GM10248 (cell line): ENCODE results near the gene ADK.
A peak's percentile ranks its signal among the peaks of the same experiment; 100 is the strongest.

Experiments
- CTCF ChIA-PET: fragments of 300-600 bp; sonication (Branson Sonifier 250); formaldehyde crosslinking; extraction: SDS; loops from one replicate; lab custom pipeline; 2021; ENCODE audit warnings: antibody characterized with exemption; lab: Yijun Ruan, JAX
- POLR2A ChIA-PET: fragments of 350-650 bp; sonication (Branson Sonifier 250); formaldehyde crosslinking; extraction: SDS; loops from one replicate; lab custom pipeline; 2020; ENCODE audit warnings: antibody characterized with exemption; lab: Yijun Ruan, JAX
- DNase-seq: peaks from one replicate; pipeline ENCODE4 v3.0.0; 2012; ENCODE audit errors: extremely low spot score
- CTCF ChIP-seq: IDR thresholded peaks from 2 replicates; pipeline ENCODE4 v1.5.1; 2012; ENCODE audit warnings: mild to moderate bottlenecking, low read depth; ENCODE audit errors: extremely low read depth, missing control alignments, control extremely low read depth

Gene ADK

GRCh38 chr10:74662635-74663034 is 511.6 kb downstream of the ADK start:
- no peak for DNase-seq
- ChIA-PET POLR2A (no interaction called here), CTCF (interaction anchor here (0.7 to 2.1 kb wide), 7 partner anchors 9 to 446 kb away, joined by 3 to 13 read pairs (median 4); a partner anchor contains a TSS)
- TF ChIP-seq CTCF: no peak

GRCh38 chr10:74669210-74669609 is 518.2 kb downstream of the ADK start:
- no peak for DNase-seq
- ChIA-PET POLR2A (interaction anchor here (0.7 kb wide), 2 partner anchors 81 to 519 kb away, joined by 3 to 4 read pairs; no protein-coding TSS in a partner anchor), CTCF (interaction anchor here (1.4 to 4.6 kb wide), 3 partner anchors 9 to 35 kb away, joined by 4 to 17 read pairs (median 5); no protein-coding TSS in a partner anchor)
- TF ChIP-seq CTCF: no peak

DNA sequence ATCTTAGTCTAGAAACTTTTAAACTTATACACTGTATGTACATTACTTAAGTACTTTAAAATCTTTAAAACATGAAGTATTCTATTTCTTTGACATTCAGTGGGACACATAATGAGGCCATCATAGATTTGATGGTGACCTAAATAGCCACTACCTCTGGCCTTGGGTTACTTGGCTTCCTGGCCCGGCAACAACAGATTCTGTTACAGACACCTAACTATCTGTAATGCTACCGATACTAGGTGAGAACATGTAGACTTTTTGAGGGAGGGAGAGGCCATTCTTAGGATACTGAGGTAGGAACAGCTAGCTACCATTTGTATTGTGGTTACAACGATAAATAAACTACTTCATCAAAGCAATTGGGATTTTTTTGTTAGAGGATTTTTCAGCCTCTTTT is 520.7 kb downstream of the ADK start:
- CTCF ChIA-PET: no interaction called here
- no peak for TF ChIP-seq CTCF
- DNase-seq: no peak
- POLR2A ChIA-PET: no interaction called here

DNA sequence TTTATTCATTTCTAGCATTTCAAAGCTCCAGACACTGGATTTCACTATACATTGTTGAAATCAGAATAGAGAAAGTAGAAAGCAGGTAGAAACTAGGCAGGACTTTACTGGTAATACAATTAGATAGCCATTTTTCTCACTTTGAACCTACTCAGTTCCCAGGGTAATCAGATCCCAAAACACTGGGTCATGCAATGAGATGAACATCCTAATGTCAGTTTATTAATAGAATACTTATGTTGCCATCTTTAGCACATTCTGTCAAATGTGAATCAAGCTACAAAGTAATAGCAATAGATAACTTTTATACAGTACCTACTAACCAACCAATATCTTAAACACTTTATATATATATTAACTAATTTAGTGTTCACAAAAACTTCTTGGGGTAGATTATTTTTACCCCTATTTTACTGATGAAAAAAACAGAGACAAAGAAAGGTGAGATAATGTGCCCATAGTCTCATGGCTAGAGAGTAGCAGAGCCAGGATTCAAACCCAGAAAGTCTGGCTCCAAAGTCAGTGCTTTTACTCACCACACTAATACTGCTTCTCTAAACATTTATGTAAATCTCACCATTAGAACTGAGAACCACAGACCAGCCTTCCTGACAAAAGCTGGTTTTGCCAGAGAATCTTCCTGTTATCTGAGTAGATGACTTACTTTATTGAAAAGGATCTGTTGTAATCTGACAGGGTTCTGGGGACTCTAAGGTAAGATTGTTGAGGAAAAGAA is 521.6 kb downstream of the ADK start:
- TF ChIP-seq CTCF: no peak
- ChIA-PET CTCF (interaction anchor here (0.9 to 1.8 kb wide), 5 partner anchors 10 to 66 kb away, joined by 3 to 6 read pairs (median 4); no protein-coding TSS in a partner anchor), POLR2A (no interaction called here)
- no peak for DNase-seq

GRCh38 chr10:74674927-74675326 is 523.9 kb downstream of the ADK start:
- DNase-seq: peak; percentile 31
- POLR2A ChIA-PET: no interaction called here
- TF ChIP-seq CTCF: no peak
- CTCF ChIA-PET: interaction anchor here (1.8 kb wide), 1 partner anchor 8 kb away, joined by 6 read pairs; no protein-coding TSS in a partner anchor

- no peak for DNase-seq
- no peak for TF ChIP-seq CTCF
- ChIA-PET POLR2A (no interaction called here), CTCF (no interaction called here)
Measured at GRCh38 chr10:74675484-74675883, 524.5 kb downstream of the ADK start.
